A549 (cell line): ENCODE data around the gene UBE2S.

Experiments
- CEBPB ChIP-seq, 2 experiments: fragments of >200 bp in 1 of 2; sonication (Bioruptor Twin) in 1 of 2; formaldehyde crosslinking in 1 of 2; IDR thresholded peaks; 2 replicates each; pipeline ENCODE4 v1.6.1; 2012 to 2016
- CTCF ChIP-seq: fragments of >200 bp; sonication (Bioruptor Twin); formaldehyde crosslinking; IDR thresholded peaks from 3 replicates; pipeline ENCODE4 v1.5.1; 2016
- ESRRA ChIP-seq: fragments of 150-350 bp; IDR thresholded peaks from 2 replicates; pipeline ENCODE4 v1.6.1; 2014; ENCODE audit warnings: mild to moderate bottlenecking, low read length, borderline replicate concordance
- HOXB13 ChIP-seq: fragments of 250-450 bp; sonication (Bioruptor Pico); IDR thresholded peaks from 2 replicates; pipeline ENCODE4 v1.5.0; 2020; ENCODE audit warnings: low read depth, mild to moderate bottlenecking, moderate library complexity
- JUN ChIP-seq, 2 experiments: fragments of >200 bp; sonication (Bioruptor Twin); formaldehyde crosslinking; IDR thresholded peaks; 2 replicates in 1 of 2; 3 replicates in 1 of 2; pipeline ENCODE4 v1.6.1; 2016 to 2017
- KDM1A ChIP-seq: fragments of 200-600 bp; sonication (generic); IDR thresholded peaks from 2 replicates; pipeline ENCODE4 v1.6.1; 2016; ENCODE audit warnings: low read depth, mild to moderate bottlenecking
- POLR2A ChIP-seq: IDR thresholded peaks from 2 replicates; pipeline ENCODE4 v1.6.1; 2012; ENCODE audit warnings: mild to moderate bottlenecking, low read length
- POLR2AphosphoS2 ChIP-seq: conservative IDR thresholded peaks from 2 replicates; pipeline ENCODE4 v1.6.1; 2012; ENCODE audit warnings: low read length, improper control_type of control experiment, inconsistent platforms
- RAD21 ChIP-seq, 2 experiments: fragments of >200 bp in 1 of 2; sonication (Bioruptor Twin) in 1 of 2; formaldehyde crosslinking in 1 of 2; IDR thresholded peaks in 1 of 2; conservative IDR thresholded peaks in 1 of 2; 2 replicates in 1 of 2; 3 replicates in 1 of 2; pipeline ENCODE4 v1.6.1; 2012 to 2018; ENCODE audit warnings: inconsistent platforms in 1 of 2
- TFCP2L1 ChIP-seq: fragments of 250-450 bp; sonication (Bioruptor Pico); IDR thresholded peaks from 2 replicates; pipeline ENCODE4 v1.5.0; 2021; ENCODE audit warnings: mild to moderate bottlenecking

DNA sequence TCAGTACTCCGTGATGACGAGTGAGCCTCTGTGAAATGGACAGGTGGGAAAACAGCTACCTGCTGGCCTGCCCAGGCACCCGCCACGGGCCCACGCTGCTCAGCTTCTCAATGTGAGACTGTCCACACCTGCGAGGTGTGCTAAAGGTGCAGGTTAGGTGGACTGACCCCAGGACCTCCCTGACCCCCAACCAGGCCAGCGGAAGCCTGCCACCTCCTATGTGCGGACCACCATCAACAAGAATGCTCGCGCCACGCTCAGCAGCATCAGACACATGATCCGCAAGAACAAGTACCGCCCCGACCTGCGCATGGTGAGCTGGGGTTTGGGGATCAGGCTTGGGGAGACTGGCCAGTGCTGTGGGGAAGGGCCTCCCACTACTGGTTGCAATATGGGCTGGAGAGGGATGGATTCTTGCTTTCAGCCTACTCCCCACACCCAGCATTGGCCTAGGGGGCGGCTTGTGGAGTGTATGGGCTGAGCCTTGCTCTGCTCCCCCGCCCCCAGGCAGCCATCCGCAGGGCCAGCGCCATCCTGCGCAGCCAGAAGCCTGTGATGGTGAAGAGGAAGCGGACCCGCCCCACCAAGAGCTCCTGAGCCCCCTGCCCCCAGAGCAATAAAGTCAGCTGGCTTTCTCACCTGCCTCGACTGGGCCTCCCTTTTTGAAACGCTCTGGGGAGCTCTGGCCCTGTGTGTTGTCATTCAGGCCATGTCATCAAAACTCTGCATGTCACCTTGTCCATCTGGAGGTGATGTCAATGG is 19.7 kb downstream of the UBE2S start:
- TF ChIP-seq JUN (IDR thresholded peaks at IDR 0.05) (peak in 1 of 2 experiments; percentile 46; a peak in 1 of 5 replicates), CTCF (no peak), CEBPB (IDR thresholded peaks at IDR 0.05) (no peak), KDM1A (no peak), POLR2A (no peak), RAD21 (conservative IDR thresholded peaks at IDR 0.05 in 1 of 2, IDR thresholded peaks at IDR 0.05 in 1 of 2) (no peak), TFCP2L1 (no peak), ESRRA (no peak), POLR2AphosphoS2 (no peak), HOXB13 (CRISPR knock-in tag) (no peak)
